A549 treated with dexamethasone at 1 μM for 4 hours (cell line): ENCODE results near the gene SMIM27. TPM values are rescaled to one million over a fixed set of nuclear protein-coding genes. Genes with fewer than 3 reads are reported as not detected.

Experiments
- total RNA-seq: library from RNA; stranded (reverse); fragments of 200-300 nt; extraction: Qiagen RNA extraction; gene quantifications from 5 replicates; pipeline ENCODE4 v1.2.3, GENCODE V29; 2022

SMIM27 gene
- 11.7 to 14.1 TPM (median 13.3 TPM) in 5 replicates for total RNA-seq

DNA sequence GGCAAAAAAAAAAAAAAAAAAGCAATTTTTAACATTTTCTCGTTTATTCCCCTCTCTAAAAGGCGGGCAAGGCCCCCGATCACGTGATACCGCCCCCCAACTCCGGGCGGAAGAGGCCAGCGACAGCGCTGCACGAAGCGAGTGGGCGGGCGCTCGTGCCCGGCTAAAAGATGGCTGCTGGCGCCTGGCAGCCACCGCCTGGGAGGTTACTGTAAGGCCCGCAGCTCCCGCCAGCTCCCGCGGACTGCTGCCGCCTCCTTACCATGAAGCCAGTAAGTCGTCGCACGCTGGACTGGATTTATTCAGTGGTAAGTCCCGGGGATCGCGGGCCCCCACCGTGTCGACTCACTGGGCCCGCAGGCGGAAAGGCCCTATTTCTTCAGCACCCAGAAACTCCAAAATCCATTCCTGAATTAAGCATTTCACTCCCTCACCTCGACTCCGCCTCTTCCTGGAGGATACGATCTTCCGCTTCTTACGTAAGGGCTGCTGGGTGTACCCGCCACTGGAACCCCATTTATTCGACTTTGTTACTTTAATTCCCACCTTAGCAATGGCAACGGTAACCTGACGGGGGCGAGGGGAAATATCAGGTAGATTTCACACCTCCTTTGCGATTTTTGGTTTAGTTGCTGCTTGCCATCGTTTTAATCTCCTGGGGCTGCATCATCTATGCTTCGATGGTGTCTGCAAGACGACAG is at the start of gene SMIM27, which contains the start of gene TOPORS:
Gene SMIM27 (plus strand): TSS at position 156 of the 701 bp plus-strand sequence. CDS start 108 bp downstream, at position 264.
Gene TOPORS (minus strand): TSS at position 415 of the 701 bp plus-strand sequence. CDS start 150 bp downstream, at position 265.

DNA sequence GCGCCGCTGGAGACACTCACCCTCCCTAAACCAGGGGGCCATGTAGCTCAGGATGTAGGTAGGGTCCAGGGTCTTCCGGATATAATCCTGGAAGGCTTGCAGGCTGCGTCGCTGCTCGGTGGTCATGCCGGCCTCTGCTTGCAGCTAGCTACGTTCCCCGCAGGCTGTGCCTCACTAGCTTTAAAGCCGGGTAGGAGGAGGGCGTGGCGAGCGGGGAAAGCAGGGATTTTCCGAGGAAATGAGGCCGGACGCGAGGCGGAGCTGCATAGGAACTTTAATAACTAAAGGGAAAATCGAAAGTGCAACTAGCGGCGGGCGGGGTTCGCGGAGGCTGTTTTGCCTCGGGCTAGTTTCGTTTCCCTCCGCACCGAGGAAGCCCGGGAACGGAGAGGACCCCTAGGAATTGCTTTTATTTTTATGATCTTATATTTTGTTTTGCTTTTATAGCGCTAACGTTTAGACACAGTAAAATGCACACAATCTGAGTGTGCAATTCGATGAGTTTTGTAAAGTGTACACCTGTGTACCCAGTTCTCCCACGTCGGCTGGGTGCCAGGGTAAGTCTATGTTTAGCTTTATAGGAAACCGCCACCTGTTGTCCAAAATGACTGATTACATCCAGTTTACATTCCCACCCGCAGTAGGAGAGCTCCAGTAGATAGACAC is 26.0 kb upstream of the SMIM27 start, which contains the start of gene RIGI:
Gene RIGI (minus strand): TSS at position 156 of the 666 bp plus-strand sequence. CDS start 30 bp downstream, at position 126.

GRCh38 chr9:32572900-32573523 is 20.9 kb downstream of the SMIM27 start, which contains the start of gene NDUFB6:
NDUFB6 (minus strand) TSS chr9:32573159; CDS start chr9:32573060, 99 bp downstream.

Other genes with a start within 250 kb of the SMIM27 start
- gene ACO1, start 167.7 kb upstream of the SMIM27 start, total RNA-seq: 24.3 to 31.6 TPM (median 30.0 TPM) in 5 replicates
- 2.5 to 2.9 TPM (median 2.6 TPM) in 5 replicates for gene RIGI, start 26.1 kb upstream of the SMIM27 start, total RNA-seq
- 11.8 to 14.7 TPM (median 13.9 TPM) in 5 replicates for gene TOPORS, start 259 bp downstream of the SMIM27 start, total RNA-seq
- 82.9 to 115 TPM (median 93.5 TPM) in 5 replicates for gene NDUFB6, start 20.8 kb downstream of the SMIM27 start, total RNA-seq
- gene TAF1L, start 83.3 kb downstream of the SMIM27 start, total RNA-seq: 0.01 TPM in 2 of 5 replicates, not detected in the others
- gene TMEM215, start 231.2 kb downstream of the SMIM27 start, total RNA-seq: 0.02 TPM in 3 of 5 replicates, not detected in the others